SIG-M5 (cell line): ENCODE data around the gene CREB3L4.
"Not testable (repeated sequence)": the region's sequence is repeated elsewhere in the genome, so short reads cannot be mapped to it uniquely, and the experiment has no call there.

ENCODE experiments used
- DNase-seq: peaks from one replicate; lab custom pipeline; 2025; lab: John Stamatoyannopoulos, UW

The CREB3L4 gene

GRCh38 chr1:153985941-153986761, 18.4 kb downstream of the CREB3L4 start, which contains the start of gene RAB13:
Gene RAB13 (minus strand): TSS chr1:153986339. CDS start chr1:153986236, 103 bp downstream.
- DNase-seq, result no peak

DNA sequence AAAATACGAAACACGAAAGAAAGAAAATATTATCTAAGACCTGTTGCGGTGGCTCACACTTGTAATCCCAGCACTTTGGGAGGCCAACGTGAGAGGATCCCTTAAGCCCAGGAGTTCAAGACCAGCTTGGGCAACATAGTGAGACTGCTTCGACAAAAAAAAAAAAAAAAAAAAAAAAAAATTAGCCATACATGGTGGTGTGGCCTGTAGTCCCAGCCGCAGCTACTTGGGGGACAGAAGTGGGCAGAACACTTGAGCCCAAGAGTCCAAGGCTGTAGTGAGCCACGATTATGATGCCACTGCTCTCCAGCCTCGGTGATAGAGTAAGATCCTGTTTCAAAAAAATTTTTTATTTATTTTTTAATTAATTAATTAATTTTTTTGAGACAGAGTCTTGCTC, 19.9 kb downstream of the CREB3L4 start:
- no peak for DNase-seq

GRCh38 chr1:153990468-153991150, 22.9 kb downstream of the CREB3L4 start, which contains the start of gene RPS27:
Gene RPS27 (plus strand): TSS chr1:153990762. CDS start chr1:153990797, 35 bp downstream.
- peak; percentile 98 for DNase-seq

DNA sequence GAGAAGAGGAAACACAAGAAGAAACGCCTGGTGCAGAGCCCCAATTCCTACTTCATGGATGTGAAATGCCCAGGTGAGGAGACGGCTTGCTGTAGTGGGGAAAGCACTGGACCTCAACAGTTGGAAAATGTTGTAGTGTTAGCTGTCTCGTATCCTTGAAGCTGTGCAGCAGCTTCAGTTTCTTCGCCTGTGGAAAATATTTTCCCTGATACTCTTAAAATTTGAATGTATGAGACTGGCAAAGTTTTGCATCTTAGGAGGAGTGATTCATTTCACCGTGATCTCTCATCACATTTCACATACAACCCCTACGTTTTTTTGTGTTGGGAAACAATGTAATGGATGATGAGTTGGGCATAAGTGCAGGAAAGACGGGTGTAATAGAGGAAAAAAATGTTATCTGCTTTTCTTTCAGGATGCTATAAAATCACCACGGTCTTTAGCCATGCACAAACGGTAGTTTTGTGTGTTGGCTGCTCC, 23.5 kb downstream of the CREB3L4 start:
- DNase-seq, result no peak

GRCh38 chr1:153991806-153992205, 24.1 kb downstream of the CREB3L4 start:
- no peak for DNase-seq

GRCh38 chr1:153995202-153995601, 27.5 kb downstream of the CREB3L4 start:
- no peak for DNase-seq

DNA sequence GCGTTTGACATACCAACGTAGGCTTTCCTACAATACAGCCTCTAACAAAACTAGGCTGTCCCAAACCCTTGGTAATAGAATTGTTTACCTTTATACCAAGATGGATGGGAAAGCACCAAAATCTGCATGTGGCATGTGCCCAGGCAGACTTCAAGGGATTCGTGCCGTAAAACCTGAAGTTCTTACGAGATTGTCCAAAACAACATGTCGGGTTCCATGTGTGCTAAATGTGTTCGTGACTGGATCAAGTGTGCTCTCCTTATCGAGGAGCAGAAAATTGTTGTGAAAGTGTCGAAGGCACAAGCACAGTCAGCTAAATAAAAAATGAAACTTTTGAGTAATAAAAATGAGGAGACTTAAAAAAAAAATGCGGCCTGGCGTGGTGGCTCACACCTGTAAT, 27.9 kb downstream of the CREB3L4 start:
- DNase-seq, result no peak

GRCh38 chr1:153996882-153997281, 29.2 kb downstream of the CREB3L4 start:
- DNase-seq, result not testable (repeated sequence)

DNA sequence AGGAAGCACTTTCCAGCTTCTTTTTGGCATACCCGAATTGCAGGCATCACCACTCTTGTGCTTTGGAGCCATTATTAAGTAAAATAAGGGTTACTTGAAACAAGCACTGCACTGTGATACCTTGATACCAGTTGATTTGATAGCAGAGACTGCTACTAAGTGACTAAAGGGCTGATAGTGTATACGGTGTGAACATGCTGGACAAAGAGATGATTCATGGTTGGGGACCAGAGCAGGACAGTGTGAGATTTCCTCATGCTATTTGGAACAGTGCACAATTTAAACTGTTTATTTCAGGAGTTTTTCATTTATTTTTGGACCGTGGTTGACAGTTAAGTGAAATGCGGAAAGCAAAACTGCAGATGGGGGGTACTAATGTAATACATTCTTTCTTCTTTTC, 32.7 kb downstream of the CREB3L4 start:
- no peak for DNase-seq

GRCh38 chr1:154006136-154006535, 38.4 kb downstream of the CREB3L4 start:
- no peak for DNase-seq

- no peak for DNase-seq
Measured at GRCh38 chr1:154012129-154012528, 44.4 kb downstream of the CREB3L4 start.

DNA sequence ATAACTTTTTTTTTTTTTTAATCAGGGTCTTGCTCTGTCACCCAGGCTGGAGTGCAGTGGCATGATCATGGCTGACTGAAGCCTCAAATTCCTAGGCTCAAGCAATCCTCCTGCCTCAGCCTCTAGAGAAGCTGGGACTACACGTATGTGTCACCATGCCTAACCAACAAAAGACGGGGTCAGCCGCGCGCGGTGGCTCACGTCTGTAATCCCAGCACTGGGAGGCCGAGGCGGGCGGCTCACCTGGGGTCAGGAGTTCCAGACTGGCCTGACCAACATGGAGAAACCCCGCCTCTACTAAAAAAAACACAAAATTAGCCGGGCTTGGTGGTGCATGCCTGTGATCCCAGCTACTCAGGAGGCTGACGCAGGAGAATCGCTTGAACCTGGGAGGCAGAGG, 44.8 kb downstream of the CREB3L4 start:
- not testable (repeated sequence) for DNase-seq

DNA sequence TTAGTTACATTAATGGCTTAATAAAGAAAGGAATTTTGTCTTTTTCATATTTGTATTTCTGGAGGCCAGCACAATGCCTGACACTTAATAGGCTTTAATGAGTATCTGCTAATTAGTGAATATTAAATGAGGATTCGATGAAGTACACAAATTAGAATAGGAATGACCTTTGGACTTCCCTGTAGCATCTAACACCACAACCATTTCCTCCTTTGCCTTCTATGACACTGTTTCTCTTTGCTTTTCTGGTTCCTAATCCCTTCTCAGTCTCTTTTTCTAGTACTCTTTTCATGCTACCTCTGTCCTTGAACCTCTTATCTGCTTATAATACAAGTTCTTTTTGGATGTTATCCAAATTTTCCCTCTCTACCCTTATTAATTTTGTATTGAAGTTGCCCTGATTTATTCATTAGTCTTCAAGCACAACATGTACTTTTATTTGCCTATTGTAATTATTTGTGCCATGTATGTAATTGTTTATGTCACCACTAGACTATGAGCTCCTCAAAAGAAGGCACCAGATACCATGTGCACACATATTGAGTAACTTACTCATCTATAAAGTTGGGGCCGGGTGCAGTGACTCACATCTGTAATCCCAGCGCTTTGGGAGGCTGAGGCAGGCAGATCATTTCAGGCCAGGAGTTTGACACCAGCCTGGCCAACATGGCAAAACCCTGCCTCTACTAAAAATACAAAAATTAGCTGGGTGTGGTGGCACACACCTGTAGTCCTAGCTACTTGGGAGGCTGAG, 46.6 kb downstream of the CREB3L4 start:
- DNase-seq, result no peak

DNA sequence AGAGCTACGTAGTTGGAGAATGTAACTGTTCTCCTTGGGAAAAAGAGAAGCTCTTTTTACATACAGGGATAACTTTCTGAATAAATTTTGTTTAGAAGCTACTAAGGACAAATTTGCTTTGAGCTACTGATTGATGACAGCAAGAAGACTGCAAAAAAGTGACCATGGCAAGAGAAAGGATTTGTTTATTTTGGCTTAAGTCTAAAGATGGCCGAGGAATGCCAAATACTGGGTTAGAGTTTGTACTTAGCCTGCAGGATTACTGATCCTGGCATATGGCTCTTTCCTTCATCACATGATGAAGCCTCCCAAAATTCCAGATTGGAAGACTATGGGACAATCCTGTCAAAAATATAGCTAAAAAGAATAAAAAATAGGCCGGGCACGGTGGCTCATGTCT, 51.6 kb downstream of the CREB3L4 start:
- DNase-seq, result no peak

DNA sequence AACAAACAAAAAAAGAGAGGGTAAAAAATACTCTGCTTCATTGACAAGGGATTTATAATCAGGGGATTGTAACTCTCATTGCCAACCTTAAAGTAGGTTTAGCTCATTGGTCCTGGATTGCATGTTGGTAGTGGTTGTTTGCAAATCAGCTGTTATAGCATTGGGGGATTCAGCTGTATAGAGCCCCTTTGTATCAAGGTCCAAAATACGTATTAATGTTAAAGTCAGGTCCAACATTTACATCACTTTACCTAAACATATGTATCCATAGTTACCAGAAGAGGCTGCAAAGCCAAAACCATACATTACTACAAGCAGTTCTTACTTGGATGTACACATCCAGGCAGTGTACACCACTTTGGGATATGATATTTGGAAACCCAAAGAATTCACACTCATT, 52.2 kb downstream of the CREB3L4 start:
- DNase-seq, result no peak
